PFSK-1 (cell line): ENCODE data around the gene WDR59.

Source experiments
- POLR2AphosphoS5 ChIP-seq: IDR thresholded peaks from 2 replicates; pipeline ENCODE4 v1.6.1; 2012; ENCODE audit warnings: low read depth, mild to moderate bottlenecking, control low read depth, low read length, moderate library complexity
- TAF1 ChIP-seq: IDR thresholded peaks from 2 replicates; pipeline ENCODE4 v1.6.1; 2012; ENCODE audit warnings: low read length, control low read depth, borderline replicate concordance; ENCODE audit not compliant: insufficient read depth
- TF ChIP-seq, protein P1 (sequence below), 2 experiments: IDR thresholded peaks; 2 replicates each; pipeline versions ENCODE4 v1.6.1 to v1.8.0; 2011 to 2012; ENCODE audit warnings: low read depth in 2 of 2, low read length in 2 of 2, control low read depth in 1 of 2, inconsistent platforms in 1 of 2, mild to moderate bottlenecking in 1 of 2, moderate library complexity in 1 of 2; ENCODE audit not compliant: insufficient read depth in 1 of 2

DNA sequence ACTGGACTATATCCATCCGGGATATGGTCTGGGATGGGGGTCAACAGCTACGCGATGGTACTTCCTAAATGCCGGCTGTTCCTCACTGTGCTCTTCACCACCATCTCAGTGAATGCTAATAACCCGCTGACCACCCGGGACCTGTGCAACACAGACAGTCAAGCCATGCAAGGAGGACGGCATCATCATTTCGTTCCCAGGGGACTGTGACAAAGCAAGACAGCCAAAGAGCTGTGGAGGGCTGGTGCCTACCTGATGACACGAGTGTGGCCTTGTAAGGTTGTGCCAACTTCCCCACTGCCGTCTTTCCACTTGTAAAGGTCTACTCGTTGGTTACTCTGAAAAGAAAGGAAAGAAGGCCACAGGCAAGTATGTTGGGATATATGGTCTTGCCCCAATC, 33.7 kb downstream of the WDR59 start:
- TF ChIP-seq POLR2AphosphoS5: no peak
- TF ChIP-seq, protein P1, sequence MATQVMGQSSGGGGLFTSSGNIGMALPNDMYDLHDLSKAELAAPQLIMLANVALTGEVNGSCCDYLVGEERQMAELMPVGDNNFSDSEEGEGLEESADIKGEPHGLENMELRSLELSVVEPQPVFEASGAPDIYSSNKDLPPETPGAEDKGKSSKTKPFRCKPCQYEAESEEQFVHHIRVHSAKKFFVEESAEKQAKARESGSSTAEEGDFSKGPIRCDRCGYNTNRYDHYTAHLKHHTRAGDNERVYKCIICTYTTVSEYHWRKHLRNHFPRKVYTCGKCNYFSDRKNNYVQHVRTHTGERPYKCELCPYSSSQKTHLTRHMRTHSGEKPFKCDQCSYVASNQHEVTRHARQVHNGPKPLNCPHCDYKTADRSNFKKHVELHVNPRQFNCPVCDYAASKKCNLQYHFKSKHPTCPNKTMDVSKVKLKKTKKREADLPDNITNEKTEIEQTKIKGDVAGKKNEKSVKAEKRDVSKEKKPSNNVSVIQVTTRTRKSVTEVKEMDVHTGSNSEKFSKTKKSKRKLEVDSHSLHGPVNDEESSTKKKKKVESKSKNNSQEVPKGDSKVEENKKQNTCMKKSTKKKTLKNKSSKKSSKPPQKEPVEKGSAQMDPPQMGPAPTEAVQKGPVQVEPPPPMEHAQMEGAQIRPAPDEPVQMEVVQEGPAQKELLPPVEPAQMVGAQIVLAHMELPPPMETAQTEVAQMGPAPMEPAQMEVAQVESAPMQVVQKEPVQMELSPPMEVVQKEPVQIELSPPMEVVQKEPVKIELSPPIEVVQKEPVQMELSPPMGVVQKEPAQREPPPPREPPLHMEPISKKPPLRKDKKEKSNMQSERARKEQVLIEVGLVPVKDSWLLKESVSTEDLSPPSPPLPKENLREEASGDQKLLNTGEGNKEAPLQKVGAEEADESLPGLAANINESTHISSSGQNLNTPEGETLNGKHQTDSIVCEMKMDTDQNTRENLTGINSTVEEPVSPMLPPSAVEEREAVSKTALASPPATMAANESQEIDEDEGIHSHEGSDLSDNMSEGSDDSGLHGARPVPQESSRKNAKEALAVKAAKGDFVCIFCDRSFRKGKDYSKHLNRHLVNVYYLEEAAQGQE (IDR thresholded peaks at IDR 0.05; ENCODE audit: insufficient read depth in 1 of 2, low read depth in 2 of 2, low read length in 2 of 2): no peak
- TF ChIP-seq TAF1: no peak
